GM18867 (cell line): ENCODE data around the gene MOGAT2.

Source experiments
- ATAC-seq: cut with Tn5 transposase; IDR thresholded peaks from one replicate; pipeline ENCODE4 v1.9.1; 2021; ENCODE audit warnings: mild to moderate bottlenecking, moderate library complexity; ENCODE audit not compliant: unreplicated experiment

The MOGAT2 gene

DNA sequence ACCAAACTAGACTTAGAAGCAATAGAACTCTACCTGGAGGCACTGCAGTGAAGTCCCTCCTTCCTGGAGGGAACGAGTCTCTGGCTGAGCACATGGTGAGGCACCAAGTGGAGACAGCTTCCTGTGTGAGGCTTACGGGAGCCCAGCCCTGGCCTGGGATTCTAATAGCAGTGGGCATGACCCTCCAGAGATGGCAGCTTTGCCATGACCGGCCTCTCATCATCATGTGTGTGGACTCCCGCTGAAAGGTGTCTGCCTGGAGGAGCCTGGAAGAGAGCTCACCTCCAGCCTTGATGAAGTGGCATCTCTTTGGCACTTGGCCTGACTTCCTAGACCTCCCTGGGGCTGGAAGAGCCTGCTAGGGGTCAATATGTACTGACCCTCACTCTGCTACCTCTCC lies 58.9 kb downstream of the MOGAT2 start:
- ATAC-seq = no peak

DNA sequence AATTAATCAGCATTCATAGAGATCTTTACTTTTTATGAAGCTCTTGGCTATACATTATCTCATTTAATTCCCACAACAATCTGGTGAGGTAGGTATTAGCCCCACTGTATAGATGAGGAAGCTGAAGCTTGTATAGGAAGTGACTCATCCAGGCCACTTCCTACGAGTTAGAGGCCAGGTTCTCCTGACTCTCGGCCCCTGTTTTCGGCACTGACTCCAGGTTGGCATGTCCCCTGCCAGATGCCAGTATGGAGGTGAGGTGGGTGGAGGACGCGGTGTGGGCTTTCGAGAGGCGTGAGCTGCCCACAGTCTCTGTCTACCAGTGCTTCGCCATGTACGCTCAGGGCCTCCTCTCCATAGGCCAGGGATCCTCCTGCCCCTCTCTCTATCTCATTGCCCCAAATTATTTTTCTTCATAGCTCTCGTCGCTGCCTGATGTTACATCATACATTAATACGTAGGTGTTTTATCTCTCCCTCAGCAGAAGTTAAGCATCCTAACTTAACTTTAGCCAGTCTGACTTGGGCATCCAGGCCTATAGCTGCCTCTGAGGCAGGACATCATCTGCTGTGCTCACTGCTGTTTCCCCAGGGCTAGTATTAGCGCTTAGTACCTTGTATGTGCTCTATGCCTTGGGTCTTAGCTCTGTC lies 59.9 kb downstream of the MOGAT2 start:
- no peak for ATAC-seq

DNA sequence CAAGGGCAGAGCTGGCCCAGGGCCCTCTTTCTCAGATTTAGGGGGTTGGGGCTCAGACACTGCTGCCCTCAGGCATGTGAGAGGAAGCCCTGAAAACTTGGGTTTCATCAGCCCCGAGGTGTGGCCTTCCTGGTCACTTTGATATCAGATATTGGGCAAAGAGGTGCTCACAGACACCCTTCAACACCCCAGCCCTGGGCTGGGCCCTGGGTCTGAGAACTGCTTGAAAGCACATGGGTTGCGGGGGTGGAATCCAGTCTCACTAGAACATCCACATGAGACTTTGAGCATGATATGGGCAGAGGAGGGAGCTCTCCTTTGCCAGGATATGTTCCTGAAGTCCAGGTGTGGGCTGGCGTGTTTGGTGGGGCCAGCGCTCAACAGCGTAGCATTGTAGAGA lies 61.3 kb downstream of the MOGAT2 start:
- ATAC-seq = no peak

DNA sequence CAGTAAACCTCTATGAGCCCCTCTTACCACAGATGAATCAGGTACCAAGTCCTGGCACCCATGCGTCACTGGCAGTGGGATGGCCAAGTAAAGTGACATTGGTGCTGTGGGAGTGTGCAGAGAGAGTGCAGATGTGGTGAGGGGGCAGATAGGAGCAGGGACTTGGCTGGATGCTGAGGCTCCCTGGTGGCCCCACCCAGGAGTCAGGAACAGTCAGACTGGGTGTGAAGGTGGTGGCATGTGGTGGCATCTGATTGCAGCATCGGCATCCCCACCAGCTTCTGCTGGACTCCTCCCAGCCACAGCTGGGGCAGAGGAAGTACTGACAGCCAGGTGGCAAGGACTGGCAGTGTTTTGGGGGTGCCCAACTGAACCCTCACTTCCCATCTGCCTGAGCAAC lies 62.3 kb downstream of the MOGAT2 start:
- no peak for ATAC-seq

DNA sequence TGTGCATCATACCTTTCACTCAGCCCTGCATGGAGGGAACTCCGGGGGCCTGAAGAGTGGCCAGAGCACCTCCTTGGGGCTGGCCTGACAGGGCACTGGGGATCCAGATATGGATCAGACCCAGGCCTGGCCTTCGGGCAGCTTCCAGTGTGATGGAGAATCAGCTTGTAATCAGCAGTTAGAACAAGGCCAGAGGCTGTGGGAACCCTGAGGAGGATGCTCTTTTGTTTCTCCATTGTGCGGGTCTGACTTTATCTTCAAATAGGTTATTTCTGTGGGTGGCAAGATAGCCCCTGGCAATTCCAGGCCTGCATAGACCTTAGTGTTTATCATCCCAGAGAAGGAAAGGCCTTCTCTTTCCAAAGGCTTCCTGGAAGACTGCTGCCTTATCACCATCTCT lies 63.2 kb downstream of the MOGAT2 start:
- no peak for ATAC-seq

DNA sequence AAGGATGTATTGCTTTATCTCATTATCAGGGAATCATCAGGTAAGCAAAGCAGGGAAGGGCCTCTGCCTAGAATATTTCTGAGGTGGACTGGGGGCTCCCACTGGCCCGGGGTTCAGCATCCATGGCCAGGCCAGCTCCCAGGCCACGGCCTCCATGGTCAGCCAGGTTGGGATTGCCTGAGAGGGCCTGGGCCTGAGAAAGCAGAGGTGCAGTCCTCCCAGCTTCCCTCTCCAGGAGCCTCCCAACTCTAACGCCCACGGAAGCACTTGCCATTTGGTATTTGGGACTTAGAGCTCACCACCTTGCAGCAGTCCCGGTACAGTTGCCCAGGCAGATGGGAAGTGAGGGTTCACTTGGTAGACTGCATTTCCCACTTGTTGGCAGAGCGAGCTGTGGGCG lies 63.7 kb downstream of the MOGAT2 start:
- ATAC-seq = no peak

DNA sequence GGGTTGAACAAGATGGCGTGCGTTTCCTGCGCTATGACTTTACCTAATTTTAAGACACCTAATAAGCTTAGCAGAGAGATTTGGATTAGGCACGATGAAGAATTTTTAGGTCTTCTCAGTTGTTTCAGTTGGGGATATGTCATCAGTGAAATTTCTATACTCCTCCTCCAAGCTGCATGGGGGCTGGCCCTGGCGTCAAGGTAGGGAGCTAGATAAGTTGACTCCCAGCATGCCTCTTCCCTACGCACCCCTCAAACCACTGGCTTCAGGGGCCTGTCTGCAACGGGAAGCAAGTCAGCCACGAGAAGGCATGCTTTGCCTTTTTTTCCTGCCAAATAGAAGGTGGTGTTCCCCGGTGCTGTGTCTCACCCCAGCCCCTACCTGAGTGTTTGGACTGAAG lies 64.2 kb downstream of the MOGAT2 start:
- no peak for ATAC-seq
